GM11168 (cell line): ENCODE measurements around the gene TACR1.

Experiments used
- in situ Hi-C: fragments of 300-500 bp; cut with MboI; formaldehyde crosslinking; loops from one replicate; pipeline ENCODE4 v1.12.0; 2022; ENCODE audit warnings: low sequenced_read_pairs; ENCODE audit not compliant: unreplicated experiment

The TACR1 gene

GRCh38 chr2:75099521-75099922, 99.8 kb downstream of the TACR1 start:
- in situ Hi-C loops: no loop called here

GRCh38 chr2:75098856-75099255, 100.5 kb downstream of the TACR1 start:
- in situ Hi-C loops: no loop called here

GRCh38 chr2:75097831-75098230, 101.5 kb downstream of the TACR1 start:
- in situ Hi-C loops: no loop called here

- in situ Hi-C loops: no loop called here
These were observed 104.9 kb downstream of the TACR1 start for GRCh38 chr2:75094405-75094804.

- in situ Hi-C loops: no loop called here
These were observed 108.4 kb downstream of the TACR1 start for GRCh38 chr2:75090770-75091515.

GRCh38 chr2:75089471-75089870, 109.8 kb downstream of the TACR1 start:
- in situ Hi-C loops: no loop called here

GRCh38 chr2:75088791-75089190, 110.5 kb downstream of the TACR1 start:
- in situ Hi-C loops: no loop called here

GRCh38 chr2:75087736-75088135, 111.6 kb downstream of the TACR1 start:
- in situ Hi-C loops: no loop called here

- in situ Hi-C loops: no loop called here
These were observed 119.7 kb downstream of the TACR1 start for GRCh38 chr2:75079575-75079974.

- in situ Hi-C loops: no loop called here
These were observed 121.4 kb downstream of the TACR1 start for GRCh38 chr2:75077909-75078308.

GRCh38 chr2:75076088-75076487, 123.2 kb downstream of the TACR1 start:
- in situ Hi-C loops: no loop called here

- in situ Hi-C loops: loop anchor here (25.0 kb wide), 1 partner anchor 538 kb away; no protein-coding TSS in a partner anchor
These were observed 124.6 kb downstream of the TACR1 start for GRCh38 chr2:75074708-75075107.

GRCh38 chr2:75074228-75074627, 125.1 kb downstream of the TACR1 start:
- in situ Hi-C loops: loop anchor here (25.0 kb wide), 1 partner anchor 538 kb away; no protein-coding TSS in a partner anchor

- in situ Hi-C loops: loop anchor here (25.0 kb wide), 1 partner anchor 541 kb away; no protein-coding TSS in a partner anchor
These were observed 127.6 kb downstream of the TACR1 start for GRCh38 chr2:75071766-75072165.

GRCh38 chr2:75068546-75068945, 130.8 kb downstream of the TACR1 start:
- in situ Hi-C loops: loop anchor here (25.0 kb wide), 1 partner anchor 544 kb away; no protein-coding TSS in a partner anchor

GRCh38 chr2:75067506-75067905, 131.8 kb downstream of the TACR1 start:
- in situ Hi-C loops: loop anchor here (25.0 kb wide), 1 partner anchor 545 kb away; no protein-coding TSS in a partner anchor

- in situ Hi-C loops: loop anchor here (25.0 kb wide), 1 partner anchor 546 kb away; no protein-coding TSS in a partner anchor
These were observed 133.0 kb downstream of the TACR1 start for GRCh38 chr2:75066121-75066902.

- in situ Hi-C loops: loop anchor here (25.0 kb wide), 1 partner anchor 547 kb away; no protein-coding TSS in a partner anchor
These were observed 133.8 kb downstream of the TACR1 start for GRCh38 chr2:75065402-75066008.

- in situ Hi-C loops: loop anchor here (25.0 kb wide), 1 partner anchor 547 kb away; no protein-coding TSS in a partner anchor
These were observed 134.5 kb downstream of the TACR1 start for GRCh38 chr2:75064691-75065396.

- in situ Hi-C loops: loop anchor here (25.0 kb wide), 1 partner anchor 548 kb away; no protein-coding TSS in a partner anchor
These were observed 135.4 kb downstream of the TACR1 start for GRCh38 chr2:75063906-75064305.
